Mesothelial cell of epicardium (in vitro differentiated cells): ENCODE measurements around the gene ARHGEF3. TPM values are rescaled to one million over a fixed set of nuclear protein-coding genes. Genes with fewer than 3 reads are reported as not detected.
"Not testable (repeated sequence)": the region's sequence is repeated elsewhere in the genome, so short reads cannot be mapped to it uniquely, and the experiment has no call there.

Source experiments
- DNase-seq, 2 experiments: peaks; one replicate each; pipeline ENCODE4 v3.0.0; 2021; ENCODE audit warnings: low spot score in 2 of 2; ENCODE audit not compliant: unreplicated experiment in 2 of 2
- H3K27ac Mint-ChIP-seq: 2 replicates; pipeline ENCODE4 v1.8.0; 2021; ENCODE audit warnings: mixed read lengths
- H3K27me3 Mint-ChIP-seq: 2 replicates; pipeline ENCODE4 v1.8.0; 2021; ENCODE audit warnings: low read depth, mixed read lengths
- H3K36me3 Mint-ChIP-seq: 2 replicates; pipeline ENCODE4 v1.8.0; 2021; ENCODE audit warnings: mixed read lengths
- H3K4me1 Mint-ChIP-seq: 2 replicates; pipeline ENCODE4 v1.8.0; 2021; ENCODE audit warnings: mixed read lengths
- H3K4me3 Mint-ChIP-seq: 2 replicates; pipeline ENCODE4 v1.8.0; 2021; ENCODE audit warnings: mild to moderate bottlenecking, moderate library complexity, mixed read lengths
- H3K9me3 Mint-ChIP-seq: 2 replicates; pipeline ENCODE4 v1.8.0; 2021; ENCODE audit warnings: mixed read lengths
- CTCF ChIP-seq: fragments of 200-600 bp; sonication (generic); IDR thresholded peaks from one replicate; pipeline ENCODE4 v1.5.0; 2021; ENCODE audit warnings: antibody characterized with exemption; ENCODE audit not compliant: unreplicated experiment
- total RNA-seq: library from RNA; stranded (reverse); gene quantifications from 3 replicates; pipeline ENCODE4 v1.2.1, GENCODE V29; 2021

ARHGEF3 gene
- total RNA-seq, 1 donor from 2014 or later: 29.0 TPM

- Mint-ChIP-seq H3K9me3 (no peaks in the 10 kb centered on the region), H3K4me1 (peaks cover 5% of the 10 kb centered on the region), H3K36me3 (no peaks in the 10 kb centered on the region), H3K4me3 (no peak overlapping the region), H3K27ac (no peak overlapping the region), H3K27me3 (no peaks in the 10 kb centered on the region)
- DNase-seq: no peak
- TF ChIP-seq CTCF: no peak
These were observed 106.7 kb downstream of the ARHGEF3 start for GRCh38 chr3:56694867-56695683.

GRCh38 chr3:56693750-56694149 lies 108.0 kb downstream of the ARHGEF3 start:
- Mint-ChIP-seq H3K36me3 (no peaks in the 10 kb centered on the region), H3K9me3 (no peaks in the 10 kb centered on the region), H3K27me3 (no peaks in the 10 kb centered on the region), H3K27ac (no peak overlapping the region), H3K4me1 (peaks cover 2% of the 10 kb centered on the region), H3K4me3 (no peak overlapping the region)
- DNase-seq: no peak
- no peak for TF ChIP-seq CTCF

- H3K27me3 Mint-ChIP-seq, H3K27ac Mint-ChIP-seq, H3K4me3 Mint-ChIP-seq, H3K9me3 Mint-ChIP-seq, H3K4me1 Mint-ChIP-seq, H3K36me3 Mint-ChIP-seq, DNase-seq: not testable (repeated sequence)
These were observed 109.0 kb downstream of the ARHGEF3 start for GRCh38 chr3:56692520-56693433.

GRCh38 chr3:56692001-56692365 lies 109.8 kb downstream of the ARHGEF3 start:
- H3K36me3 Mint-ChIP-seq, H3K4me3 Mint-ChIP-seq, H3K27ac Mint-ChIP-seq, DNase-seq, H3K9me3 Mint-ChIP-seq, H3K4me1 Mint-ChIP-seq, H3K27me3 Mint-ChIP-seq: not testable (repeated sequence)

GRCh38 chr3:56691165-56692000 lies 110.4 kb downstream of the ARHGEF3 start:
- H3K27me3 Mint-ChIP-seq: no peaks in the 10 kb centered on the region
- DNase-seq: no peak
- no peak overlapping the region for H3K27ac Mint-ChIP-seq
- no peaks in the 10 kb centered on the region for H3K36me3 Mint-ChIP-seq
- H3K4me3 Mint-ChIP-seq: no peak overlapping the region
- peaks cover 7% of the 10 kb centered on the region for H3K4me1 Mint-ChIP-seq
- TF ChIP-seq CTCF: no peak
- H3K9me3 Mint-ChIP-seq: no peaks in the 10 kb centered on the region

- Mint-ChIP-seq H3K27me3 (no peaks in the 10 kb centered on the region), H3K9me3 (peaks cover 2% of the 10 kb centered on the region), H3K36me3 (peaks cover 1% of the 10 kb centered on the region), H3K27ac (no peak overlapping the region), H3K4me1 (peaks cover 5% of the 10 kb centered on the region), H3K4me3 (no peak overlapping the region)
- DNase-seq: no peak
- TF ChIP-seq CTCF: no peak
These were observed 112.4 kb downstream of the ARHGEF3 start for GRCh38 chr3:56689303-56689702.
